Islet of Langerhans (tissue), 1 donor: ENCODE data around the gene PLEKHA4.
"Not testable (repeated sequence)": the region's sequence is repeated elsewhere in the genome, so short reads cannot be mapped to it uniquely, and the experiment has no call there.

Experiments
- FAIRE-seq: peaks from one replicate; lab custom pipeline; 2011; peaks lifted over from hg19 to GRCh38; lab: Jason Lieb, UNC

PLEKHA4 gene

GRCh38 chr19:48868114-48868886, at the start of gene PLEKHA4:
TSS of gene PLEKHA4 (minus strand) at chr19:48868617. CDS start at chr19:48867620, 997 bp downstream.
- FAIRE-seq: no peak

- FAIRE-seq: no peak
Observed at GRCh38 chr19:48918071-48918470, 49.7 kb upstream of the PLEKHA4 start.

GRCh38 chr19:48915757-48916156, 47.3 kb upstream of the PLEKHA4 start:
- peak; percentile 93 for FAIRE-seq

GRCh38 chr19:48914181-48914580, 45.8 kb upstream of the PLEKHA4 start:
- no peak for FAIRE-seq

- no peak for FAIRE-seq
Observed at GRCh38 chr19:48913114-48913889, 44.9 kb upstream of the PLEKHA4 start.

- no peak for FAIRE-seq
Observed at GRCh38 chr19:48910803-48911202, 42.4 kb upstream of the PLEKHA4 start.

- not testable (repeated sequence) for FAIRE-seq
Observed at GRCh38 chr19:48909424-48910077, 41.1 kb upstream of the PLEKHA4 start.

- FAIRE-seq: no peak
Observed at GRCh38 chr19:48907671-48908070, 39.3 kb upstream of the PLEKHA4 start.

- no peak for FAIRE-seq
Observed at GRCh38 chr19:48906324-48906723, 37.9 kb upstream of the PLEKHA4 start.

GRCh38 chr19:48905664-48906063, 37.2 kb upstream of the PLEKHA4 start:
- no peak for FAIRE-seq

GRCh38 chr19:48903788-48904187, 35.4 kb upstream of the PLEKHA4 start:
- not testable (repeated sequence) for FAIRE-seq

- not testable (repeated sequence) for FAIRE-seq
Observed at GRCh38 chr19:48902291-48902690, 33.9 kb upstream of the PLEKHA4 start.

GRCh38 chr19:48900477-48901406, 32.3 kb upstream of the PLEKHA4 start:
- no peak for FAIRE-seq

GRCh38 chr19:48899781-48900476, 31.5 kb upstream of the PLEKHA4 start, which contains the start of gene NUCB1:
TSS of gene NUCB1 (plus strand) at chr19:48900312. CDS start at chr19:48900797, 485 bp downstream.
- peak; percentile 90 for FAIRE-seq

GRCh38 chr19:48899386-48899749, 31.0 kb upstream of the PLEKHA4 start:
- FAIRE-seq: not testable (repeated sequence)

GRCh38 chr19:48897181-48897580, 28.8 kb upstream of the PLEKHA4 start:
- no peak for FAIRE-seq

GRCh38 chr19:48896191-48896720, 27.8 kb upstream of the PLEKHA4 start:
- FAIRE-seq: no peak

GRCh38 chr19:48895226-48895625, 26.8 kb upstream of the PLEKHA4 start:
- no peak for FAIRE-seq

GRCh38 chr19:48890551-48890950, 22.1 kb upstream of the PLEKHA4 start:
- FAIRE-seq: no peak

- not testable (repeated sequence) for FAIRE-seq
Observed at GRCh38 chr19:48889496-48889895, 21.1 kb upstream of the PLEKHA4 start.
